Karpas-422 (cell line): ENCODE measurements around the gene MMEL1. TPM values are rescaled to one million over a fixed set of nuclear protein-coding genes. Genes with fewer than 3 reads are reported as not detected.
"Not testable (repeated sequence)": the region's sequence is repeated elsewhere in the genome, so short reads cannot be mapped to it uniquely, and the experiment has no call there.

Experiments
- DNase-seq: peaks from one replicate; pipeline ENCODE4 v3.0.0-alpha.2; 2015
- H2AFZ ChIP-seq: fragments of 200-600 bp; sonication (generic); 2 replicates; pipeline ENCODE4 v1.6.1; 2014; ENCODE audit warnings: antibody characterized with exemption, low read length, mixed read lengths
- H3K27ac ChIP-seq: fragments of 200-600 bp; sonication (generic); 2 replicates; pipeline ENCODE4 v1.5.1; 2014; ENCODE audit warnings: mild to moderate bottlenecking, low read length, moderate library complexity
- H3K27me3 ChIP-seq: fragments of 200-600 bp; sonication (generic); 2 replicates; pipeline ENCODE4 v1.6.1; 2014; ENCODE audit warnings: low read length, mixed read lengths
- H3K36me3 ChIP-seq: fragments of 200-600 bp; sonication (generic); 2 replicates; pipeline ENCODE4 v1.6.1; 2014; ENCODE audit warnings: low read length, mixed read lengths; ENCODE audit not compliant: insufficient read depth
- H3K4me1 ChIP-seq: fragments of 200-600 bp; sonication (generic); 2 replicates; pipeline ENCODE4 v1.6.1; 2014; ENCODE audit warnings: mild to moderate bottlenecking, low read length, mixed read lengths
- H3K4me2 ChIP-seq: fragments of 200-600 bp; sonication (generic); 2 replicates; pipeline ENCODE4 v1.6.1; 2014; ENCODE audit warnings: low read length, low read depth, mild to moderate bottlenecking; ENCODE audit not compliant: poor library complexity, severe bottlenecking
- H3K4me3 ChIP-seq: fragments of 200-600 bp; sonication (generic); 2 replicates; pipeline ENCODE4 v1.5.1; 2014; ENCODE audit warnings: mild to moderate bottlenecking, antibody characterized with exemption, low read length, mixed read lengths
- H3K79me2 ChIP-seq: fragments of 200-600 bp; sonication (generic); 2 replicates; pipeline ENCODE4 v1.6.1; 2014; ENCODE audit warnings: mild to moderate bottlenecking, low read length, mixed read lengths
- H3K9ac ChIP-seq: fragments of 200-600 bp; sonication (generic); 2 replicates; pipeline ENCODE4 v1.6.0; 2014; ENCODE audit warnings: low read length
- H3K9me2 ChIP-seq: fragments of 200-600 bp; sonication (generic), shearing (Covaris generic); replicated peaks from 2 replicates; pipeline ENCODE4 v1.6.0; 2014; ENCODE audit warnings: mild to moderate bottlenecking, low read length, moderate library complexity; ENCODE audit not compliant: insufficient read depth
- H3K9me3 ChIP-seq: fragments of 300-700, 200-600 bp; sonication (generic); 2 replicates; pipeline ENCODE4 v1.6.1; 2014; ENCODE audit warnings: low read length, mixed read lengths
- H4K20me1 ChIP-seq: fragments of 200-600 bp; sonication (generic); 2 replicates; pipeline ENCODE4 v1.6.1; 2014; ENCODE audit warnings: mild to moderate bottlenecking, antibody characterized with exemption, low read length, low read depth; ENCODE audit not compliant: insufficient read depth
- total RNA-seq: library from RNA; depleted of rRNA; stranded (reverse); fragments of >200 nt; shearing (Covaris generic); gene quantifications from 2 replicates; pipeline ENCODE4 v1.2.3, GENCODE V29; 2014; ENCODE audit warnings: low replicate concordance

Gene MMEL1
- total RNA-seq, 1 experiment from 2014 or later, result not detected

DNA sequence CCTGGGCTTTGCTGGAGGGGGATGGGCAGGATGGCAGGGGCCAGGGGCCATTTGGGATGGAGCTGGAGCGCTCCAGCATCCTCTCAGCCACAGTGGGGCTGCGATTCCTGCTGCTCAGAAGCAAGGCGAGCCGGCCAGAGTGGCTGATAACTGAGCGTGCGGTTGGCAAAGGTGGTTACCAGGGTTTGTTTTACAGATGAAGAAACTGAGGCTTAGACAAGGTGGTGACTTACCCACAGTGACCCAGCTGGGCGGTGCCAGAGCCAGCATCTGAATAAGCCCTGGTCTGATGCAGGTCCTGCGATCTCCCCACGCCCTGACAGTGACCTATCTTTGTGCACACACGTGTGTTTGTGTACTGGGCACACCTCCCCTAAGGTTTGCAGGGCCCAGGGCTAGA lies 52.1 kb downstream of the MMEL1 start:
- Histone ChIP-seq H2AFZ (no peak overlapping the region), H3K27ac (no peak overlapping the region), H3K9me2 (no peaks in the 10 kb centered on the region), H3K4me3 (no peak overlapping the region), H3K79me2 (no peaks in the 10 kb centered on the region), H3K27me3 (no peaks in the 10 kb centered on the region), H3K4me1 (peaks cover 23% of the 10 kb centered on the region), H4K20me1 (no peaks in the 10 kb centered on the region), H3K9me3 (no peaks in the 10 kb centered on the region), H3K36me3 (no peaks in the 10 kb centered on the region), H3K4me2 (no peak overlapping the region), H3K9ac (no peak overlapping the region)
- DNase-seq, result no peak

GRCh38 chr1:2578758-2579118 lies 54.1 kb downstream of the MMEL1 start:
- DNase-seq, result no peak
- Histone ChIP-seq H3K9me3 (no peaks in the 10 kb centered on the region), H3K9ac (no peak overlapping the region), H3K4me1 (peaks cover 8% of the 10 kb centered on the region), H3K9me2 (no peaks in the 10 kb centered on the region), H3K36me3 (no peaks in the 10 kb centered on the region), H3K4me3 (no peak overlapping the region), H3K79me2 (no peaks in the 10 kb centered on the region), H2AFZ (no peak overlapping the region), H3K27ac (no peak overlapping the region), H4K20me1 (no peaks in the 10 kb centered on the region), H3K4me2 (no peak overlapping the region), H3K27me3 (no peaks in the 10 kb centered on the region)

- H3K9ac ChIP-seq, H3K36me3 ChIP-seq, H3K79me2 ChIP-seq, H2AFZ ChIP-seq, H3K9me2 ChIP-seq, H3K4me2 ChIP-seq, H3K9me3 ChIP-seq, DNase-seq, H3K27ac ChIP-seq, H3K4me1 ChIP-seq, H3K4me3 ChIP-seq, H3K27me3 ChIP-seq, H4K20me1 ChIP-seq: not testable (repeated sequence)
Measured at GRCh38 chr1:2577565-2578075, 55.2 kb downstream of the MMEL1 start.

GRCh38 chr1:2575801-2576663 lies 56.8 kb downstream of the MMEL1 start:
- Histone ChIP-seq H3K36me3 (no peaks in the 10 kb centered on the region), H3K4me1 (peaks cover 8% of the 10 kb centered on the region), H2AFZ (no peak overlapping the region), H4K20me1 (no peaks in the 10 kb centered on the region), H3K9me2 (no peaks in the 10 kb centered on the region), H3K27ac (no peak overlapping the region), H3K79me2 (no peaks in the 10 kb centered on the region), H3K4me2 (peak overlapping the region; percentile 35), H3K9me3 (no peaks in the 10 kb centered on the region), H3K9ac (peak overlapping the region; percentile 8; the same call in 1 of the 2 replicates), H3K4me3 (peak overlapping the region; percentile 5; the same call in 1 of the 2 replicates), H3K27me3 (no peaks in the 10 kb centered on the region)
- no peak for DNase-seq

DNA sequence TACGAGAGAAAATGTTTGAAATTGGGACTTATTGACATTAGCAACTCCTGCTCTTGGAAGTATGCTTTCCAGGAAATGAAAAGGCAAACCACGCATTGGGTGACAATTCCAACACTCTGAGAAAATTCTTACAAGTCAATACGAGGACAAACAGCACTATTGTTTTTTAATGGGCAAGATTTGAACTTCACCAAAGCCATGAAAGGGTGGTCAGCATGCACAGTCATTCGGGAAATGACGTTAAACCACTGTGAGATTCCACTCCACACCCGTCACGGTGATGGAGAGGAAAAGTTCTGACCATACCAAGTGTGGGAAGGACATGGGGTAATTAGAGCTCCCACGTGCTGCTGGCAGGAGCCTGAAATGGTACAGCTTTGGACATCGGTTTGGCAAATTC lies 58.5 kb downstream of the MMEL1 start:
- no peak overlapping the region for H3K27ac ChIP-seq
- H3K9me3 ChIP-seq, result no peaks in the 10 kb centered on the region
- H3K4me2 ChIP-seq, result no peak overlapping the region
- no peaks in the 10 kb centered on the region for H3K79me2 ChIP-seq
- H3K27me3 ChIP-seq, result no peaks in the 10 kb centered on the region
- no peak for DNase-seq
- no peak overlapping the region for H3K4me3 ChIP-seq
- H3K9ac ChIP-seq, result no peak overlapping the region
- H4K20me1 ChIP-seq, result no peaks in the 10 kb centered on the region
- H2AFZ ChIP-seq, result no peak overlapping the region
- H3K4me1 ChIP-seq, result peaks cover 8% of the 10 kb centered on the region
- no peaks in the 10 kb centered on the region for H3K36me3 ChIP-seq
- H3K9me2 ChIP-seq, result no peaks in the 10 kb centered on the region

DNA sequence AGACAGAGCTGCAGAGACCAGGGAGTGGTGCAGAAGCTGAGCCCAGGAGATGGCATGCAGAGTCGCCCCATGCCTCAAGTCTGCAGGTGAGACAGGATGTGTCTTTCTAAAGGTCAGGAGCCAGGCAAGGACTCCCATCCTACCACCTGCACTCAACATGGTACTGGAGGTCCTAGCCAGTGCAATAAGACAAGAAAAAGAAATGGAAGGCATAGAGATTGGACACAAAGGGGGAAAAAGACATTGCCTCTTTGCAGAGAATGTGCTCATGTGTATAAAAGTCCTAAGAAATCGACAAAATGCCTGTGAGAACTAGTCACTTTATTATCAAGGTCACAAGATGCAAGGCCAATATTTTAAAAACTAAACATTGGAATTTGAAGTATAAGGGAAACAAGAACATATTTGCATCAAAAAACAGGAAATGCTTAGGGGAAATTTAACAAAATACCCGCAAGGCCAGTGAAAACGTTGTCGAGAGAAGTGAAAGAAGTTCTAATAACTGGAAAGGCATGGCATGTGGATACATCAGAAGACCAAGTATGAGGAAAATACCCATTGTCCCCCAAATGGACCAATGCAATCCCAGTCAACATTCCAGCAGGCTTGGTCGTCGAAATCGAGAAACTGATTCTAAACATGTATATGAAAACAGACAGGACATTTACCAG lies 59.4 kb downstream of the MMEL1 start:
- H3K36me3 ChIP-seq, result no peaks in the 10 kb centered on the region
- H3K9me2 ChIP-seq, result no peaks in the 10 kb centered on the region
- no peak overlapping the region for H3K27ac ChIP-seq
- H3K4me1 ChIP-seq, result peaks cover 8% of the 10 kb centered on the region
- no peaks in the 10 kb centered on the region for H3K79me2 ChIP-seq
- no peaks in the 10 kb centered on the region for H4K20me1 ChIP-seq
- H3K9me3 ChIP-seq, result no peaks in the 10 kb centered on the region
- no peak overlapping the region for H3K4me2 ChIP-seq
- no peak overlapping the region for H2AFZ ChIP-seq
- H3K9ac ChIP-seq, result no peak overlapping the region
- H3K4me3 ChIP-seq, result no peak overlapping the region
- no peak for DNase-seq
- H3K27me3 ChIP-seq, result no peaks in the 10 kb centered on the region

- H4K20me1 ChIP-seq, result no peaks in the 10 kb centered on the region
- H3K36me3 ChIP-seq, result no peaks in the 10 kb centered on the region
- H3K27ac ChIP-seq, result no peak overlapping the region
- no peaks in the 10 kb centered on the region for H3K79me2 ChIP-seq
- H3K9ac ChIP-seq, result no peak overlapping the region
- no peak overlapping the region for H2AFZ ChIP-seq
- no peak overlapping the region for H3K4me2 ChIP-seq
- DNase-seq, result no peak
- no peaks in the 10 kb centered on the region for H3K9me2 ChIP-seq
- no peaks in the 10 kb centered on the region for H3K27me3 ChIP-seq
- H3K4me3 ChIP-seq, result no peak overlapping the region
- no peaks in the 10 kb centered on the region for H3K9me3 ChIP-seq
- peaks cover 5% of the 10 kb centered on the region for H3K4me1 ChIP-seq
Measured at GRCh38 chr1:2571348-2571747, 61.5 kb downstream of the MMEL1 start.

- Histone ChIP-seq H3K9me2 (no peaks in the 10 kb centered on the region), H3K4me1 (no peaks in the 10 kb centered on the region), H3K79me2 (no peaks in the 10 kb centered on the region), H3K4me2 (no peak overlapping the region), H3K36me3 (no peaks in the 10 kb centered on the region), H3K9ac (no peak overlapping the region), H3K27ac (no peak overlapping the region), H3K9me3 (no peaks in the 10 kb centered on the region), H2AFZ (no peak overlapping the region), H3K4me3 (no peak overlapping the region), H4K20me1 (no peaks in the 10 kb centered on the region), H3K27me3 (no peaks in the 10 kb centered on the region)
- no peak for DNase-seq
Measured at GRCh38 chr1:2570332-2570731, 62.5 kb downstream of the MMEL1 start.
